NCI-H2107 treated with DMSO at 0.1 percent for 48 hours (cell line): Measurements from ENCODE around the gene UPF1.
"Not testable (repeated sequence)": the region's sequence is repeated elsewhere in the genome, so short reads cannot be mapped to it uniquely, and the experiment has no call there.

Experiments
- DNase-seq: peaks from one replicate; lab custom pipeline; 2025; ENCODE audit not compliant: unreplicated experiment; lab: John Stamatoyannopoulos, UW

The UPF1 gene

DNA sequence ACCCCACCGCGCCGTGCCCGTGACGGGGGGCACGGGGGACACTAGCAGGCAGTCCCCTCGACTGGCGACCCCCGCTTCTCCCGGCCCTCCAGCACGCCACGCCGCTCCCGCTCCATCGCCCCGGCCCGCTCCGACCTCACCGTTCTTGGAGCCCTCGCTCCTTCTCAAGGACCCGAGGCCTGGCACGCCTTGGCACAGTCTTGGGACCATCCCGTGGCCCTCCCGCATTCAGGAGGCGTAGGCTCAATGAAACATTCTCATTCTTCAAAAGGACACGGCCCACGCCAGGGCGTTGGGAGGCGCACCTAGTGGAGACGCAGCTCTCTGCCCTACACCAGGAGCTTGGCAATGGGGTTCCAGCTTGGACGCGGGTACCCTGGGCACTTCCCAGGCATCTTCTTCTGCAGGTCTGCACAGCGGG, 64.7 kb downstream of the UPF1 start:
- no peak for DNase-seq

GRCh38 chr19:18897094-18898029, 65.6 kb downstream of the UPF1 start:
- no peak for DNase-seq

DNA sequence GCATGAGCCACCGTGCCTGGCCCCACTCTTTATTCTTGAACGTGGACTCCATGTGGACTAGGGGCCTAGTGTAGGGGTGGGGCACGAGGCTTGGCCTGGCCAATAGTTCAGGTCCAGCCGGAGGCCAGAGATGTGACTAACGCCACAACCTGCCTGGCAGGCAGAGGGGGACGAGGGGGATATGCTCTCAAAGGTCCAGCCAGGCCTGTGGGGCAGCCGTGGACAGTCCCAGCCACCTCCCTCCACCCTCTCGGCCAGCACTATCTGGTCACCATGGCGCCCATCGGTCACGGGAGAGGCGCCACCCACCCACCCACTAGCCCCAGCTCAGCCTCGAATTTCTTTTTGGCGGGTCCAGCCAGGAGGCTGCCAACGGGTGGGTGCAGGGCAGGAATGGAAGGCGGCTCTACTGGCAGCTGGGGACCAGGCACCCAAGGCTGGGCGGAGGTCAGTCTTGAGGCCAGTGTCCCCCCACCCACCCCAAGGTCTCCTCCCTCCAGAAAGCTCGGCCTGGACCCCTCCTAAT, 66.4 kb downstream of the UPF1 start:
- DNase-seq = no peak

GRCh38 chr19:18898607-18899408, 67.0 kb downstream of the UPF1 start:
- DNase-seq = no peak

GRCh38 chr19:18899624-18900560, 68.1 kb downstream of the UPF1 start:
- no peak for DNase-seq

GRCh38 chr19:18900700-18901481, 69.1 kb downstream of the UPF1 start:
- DNase-seq = no peak

- DNase-seq = no peak
Observed at GRCh38 chr19:18901491-18901890, 69.7 kb downstream of the UPF1 start.

DNA sequence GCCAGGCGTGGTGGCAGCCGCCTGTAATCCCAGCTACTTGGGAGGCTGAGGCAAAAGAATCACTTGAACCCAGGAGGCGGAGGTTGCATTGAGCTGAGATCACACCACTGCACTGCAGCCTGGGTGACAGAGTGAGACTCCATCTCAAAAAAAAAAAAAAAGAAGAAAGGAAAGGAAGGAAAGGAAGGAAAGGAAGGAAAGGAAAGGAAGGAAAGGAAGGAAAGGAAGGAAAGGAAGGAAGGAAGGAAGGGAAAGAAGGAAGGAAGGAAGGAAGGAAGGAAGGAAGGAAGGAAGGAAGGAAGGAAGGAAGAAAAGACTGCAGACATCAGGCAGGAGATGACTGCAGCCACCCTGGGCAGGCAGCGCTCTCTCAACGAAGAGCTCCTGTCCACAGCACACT, 70.8 kb downstream of the UPF1 start:
- not testable (repeated sequence) for DNase-seq

DNA sequence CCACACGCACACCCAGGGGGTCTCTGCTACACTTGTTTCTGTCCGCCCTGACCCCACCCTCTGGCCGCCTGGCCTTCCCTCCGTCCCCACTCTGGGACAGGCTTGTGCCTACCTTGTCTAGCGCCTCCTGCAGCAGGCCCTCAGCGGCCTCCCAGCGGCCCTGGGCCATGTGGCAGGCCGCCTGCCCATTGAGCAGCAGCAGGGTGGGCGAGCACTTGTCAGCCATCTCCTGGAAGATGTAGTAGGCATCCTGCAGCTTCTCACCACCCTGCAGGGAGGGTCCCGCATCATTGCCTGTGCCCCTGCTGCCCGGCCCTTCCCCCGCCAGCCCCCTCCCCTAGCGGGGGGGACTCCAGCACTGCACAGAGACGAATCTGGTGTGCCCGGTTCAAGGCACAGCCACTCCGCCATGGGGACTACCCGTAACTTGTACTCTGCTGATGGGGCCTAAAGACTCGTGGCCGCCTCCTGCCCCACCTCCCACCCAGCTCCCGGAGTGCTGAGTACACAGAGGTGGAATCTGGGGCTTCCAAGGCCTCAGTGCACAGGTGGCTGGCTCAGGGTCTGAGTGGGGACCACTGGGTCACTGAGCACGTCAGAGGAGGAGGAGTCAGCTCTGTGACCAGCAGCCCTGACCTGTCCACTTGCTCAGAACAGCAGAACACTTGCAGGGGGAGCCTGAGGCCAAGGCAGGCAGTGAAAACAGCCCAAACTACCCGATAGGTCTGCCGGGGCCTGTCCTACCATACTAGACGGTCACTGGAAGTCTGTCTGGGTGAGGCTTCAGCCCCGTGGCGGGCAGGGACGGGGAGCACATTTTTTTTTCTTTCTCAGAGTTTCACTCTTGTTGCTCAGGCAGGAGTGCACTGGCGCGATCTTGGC, 71.6 kb downstream of the UPF1 start:
- no peak for DNase-seq

DNA sequence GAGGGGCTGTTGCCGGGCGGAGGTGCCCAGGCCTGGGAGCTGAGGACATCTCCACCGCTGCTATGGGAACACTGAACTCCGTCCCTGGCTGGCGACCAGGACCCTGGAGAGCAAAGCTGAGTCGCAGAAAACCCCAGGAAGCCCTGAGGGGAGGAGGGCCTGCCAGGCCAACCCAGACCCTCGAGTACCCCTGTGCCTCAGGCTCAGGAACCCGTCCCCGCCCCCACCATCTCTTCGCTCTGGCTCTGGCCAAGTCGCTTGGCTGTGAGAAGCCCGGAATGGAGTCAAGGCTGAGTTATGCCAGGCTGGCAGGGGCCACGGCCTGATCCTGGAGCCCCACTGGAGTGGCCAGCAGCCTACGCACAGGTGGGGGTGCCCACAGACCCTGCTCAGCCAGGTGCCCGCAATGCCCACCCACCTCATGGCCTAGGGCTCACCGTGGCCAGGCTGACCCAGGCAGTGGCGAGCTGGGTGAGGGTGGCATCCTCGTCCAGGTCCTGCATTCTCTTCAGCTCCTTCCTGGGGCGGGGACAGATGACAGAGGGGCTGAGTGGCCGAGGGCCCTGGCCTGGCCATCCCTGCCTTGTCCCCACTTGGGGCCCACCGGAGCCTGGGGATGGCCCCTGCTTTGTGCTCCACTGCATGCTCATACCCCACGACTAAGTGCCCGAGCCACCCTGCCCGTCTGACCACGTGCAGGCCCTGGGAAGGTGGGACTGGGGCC, 72.7 kb downstream of the UPF1 start:
- no peak for DNase-seq

GRCh38 chr19:18905058-18905456, 73.3 kb downstream of the UPF1 start:
- DNase-seq = no peak

- no peak for DNase-seq
Observed at GRCh38 chr19:18905513-18906236, 73.9 kb downstream of the UPF1 start.

DNA sequence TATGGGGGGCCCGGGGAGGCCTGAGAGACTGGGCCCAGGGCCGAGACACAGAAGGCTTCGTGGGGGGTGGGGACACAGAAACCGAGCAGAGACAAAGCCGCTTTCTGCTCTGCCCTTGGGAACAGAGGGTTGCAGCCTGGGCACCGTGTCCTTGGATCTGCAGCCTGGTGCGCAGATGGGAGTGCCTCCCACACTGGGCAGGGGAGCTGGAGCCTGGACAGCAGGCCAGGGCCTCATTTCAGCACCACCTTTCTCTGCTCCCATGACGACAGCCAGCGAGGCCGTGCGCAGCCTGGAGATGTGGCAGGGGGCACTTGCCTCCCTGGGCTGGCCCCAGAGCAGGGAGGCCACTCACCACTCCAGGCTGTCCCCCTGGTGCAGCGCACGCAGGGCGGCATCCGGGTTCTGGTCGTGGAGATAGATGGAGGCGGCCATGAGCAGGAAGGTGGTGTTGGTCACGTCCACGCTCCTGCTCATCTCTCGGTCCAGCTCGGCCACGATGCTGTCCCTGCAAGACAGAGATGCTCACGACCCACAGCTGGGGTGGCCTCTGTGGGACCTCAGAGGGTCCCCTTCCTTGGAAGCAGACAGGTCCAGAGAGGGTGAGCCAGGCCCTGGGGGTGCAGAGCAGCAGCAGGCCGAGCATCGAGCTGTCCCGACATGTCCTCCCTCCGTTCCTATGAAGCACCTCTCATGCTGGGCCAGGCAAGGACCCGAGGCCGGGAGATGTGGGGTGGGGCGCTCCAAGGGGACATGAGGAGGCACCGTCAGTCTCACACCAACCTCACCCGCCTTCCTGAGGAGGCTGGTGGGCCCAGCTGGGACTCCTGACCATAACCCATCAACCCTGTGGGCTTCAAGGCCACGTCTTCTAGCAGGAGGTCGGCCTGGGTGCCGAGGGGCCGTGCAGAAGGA, 75.1 kb downstream of the UPF1 start:
- no peak for DNase-seq

- no peak for DNase-seq
Observed at GRCh38 chr19:18908917-18909619, 77.3 kb downstream of the UPF1 start.

DNA sequence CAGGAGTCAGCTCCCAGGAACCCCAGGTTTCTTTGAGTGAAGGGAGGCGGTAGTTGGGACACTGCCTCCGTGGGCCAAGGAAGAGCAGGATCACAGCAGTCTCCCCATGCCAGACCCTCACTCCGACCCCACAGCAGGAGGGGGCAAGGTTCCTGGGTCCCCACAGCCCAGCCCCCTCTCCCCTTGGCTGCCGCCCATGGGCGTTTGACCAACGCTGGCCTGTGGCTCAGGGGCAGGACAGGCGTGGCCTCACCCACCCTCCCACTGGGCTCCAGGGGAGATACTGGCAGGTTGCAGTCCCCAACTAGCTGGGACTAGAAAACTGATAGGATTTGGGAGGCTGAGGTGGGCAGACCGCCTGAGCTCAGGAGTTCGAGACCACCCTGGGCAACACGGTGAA, 78.3 kb downstream of the UPF1 start:
- DNase-seq = no peak
